Measurements from ENCODE around the gene INCENP.

The INCENP gene

DNA sequence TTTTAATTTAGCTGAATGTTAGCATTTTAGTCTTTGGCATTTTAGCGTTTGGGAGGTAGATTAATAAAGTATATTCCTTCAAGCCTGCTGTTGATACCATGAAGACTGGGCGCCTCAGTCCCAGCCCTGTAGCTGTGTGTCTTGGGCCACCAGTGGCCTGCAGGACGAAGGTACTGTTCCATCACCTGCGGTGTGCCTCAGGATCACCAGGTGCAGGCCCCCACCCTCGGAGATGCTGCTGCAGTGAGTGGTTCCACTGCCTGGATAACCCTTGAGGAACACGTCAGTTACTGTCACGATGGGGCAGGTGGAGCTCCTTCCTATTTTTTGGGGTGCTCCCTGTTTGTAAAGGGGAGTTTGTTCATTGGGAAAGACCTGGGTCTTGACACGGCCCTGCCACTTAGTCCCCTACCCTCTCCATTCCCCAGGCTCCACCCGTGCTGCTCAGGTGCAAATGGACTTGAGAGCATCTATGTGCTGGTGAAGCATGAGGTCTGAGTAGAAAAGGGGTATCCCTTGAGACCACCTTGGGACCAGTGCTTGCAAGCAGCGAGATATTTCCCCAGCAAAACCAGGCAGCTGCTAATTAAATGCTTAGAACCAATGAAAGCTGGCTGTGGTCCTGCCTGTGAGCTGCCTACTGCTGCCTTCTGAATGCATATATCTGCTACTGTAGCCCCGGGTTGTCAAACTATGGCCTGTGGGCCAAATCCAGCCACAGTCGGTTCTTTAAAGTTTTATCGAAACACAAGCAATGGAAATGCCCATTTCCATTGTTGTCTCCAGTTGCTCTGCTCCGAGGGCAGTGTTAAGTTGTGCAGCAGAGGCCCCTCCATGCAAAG is 28.7 kb downstream of the INCENP start:
- DNase-seq (ENCODE audit: low read depth), result no peak
- no peak overlapping the region for H3K4me3 ChIP-seq (ENCODE audit: low read depth, low read length)
- TF ChIP-seq, protein P1, sequence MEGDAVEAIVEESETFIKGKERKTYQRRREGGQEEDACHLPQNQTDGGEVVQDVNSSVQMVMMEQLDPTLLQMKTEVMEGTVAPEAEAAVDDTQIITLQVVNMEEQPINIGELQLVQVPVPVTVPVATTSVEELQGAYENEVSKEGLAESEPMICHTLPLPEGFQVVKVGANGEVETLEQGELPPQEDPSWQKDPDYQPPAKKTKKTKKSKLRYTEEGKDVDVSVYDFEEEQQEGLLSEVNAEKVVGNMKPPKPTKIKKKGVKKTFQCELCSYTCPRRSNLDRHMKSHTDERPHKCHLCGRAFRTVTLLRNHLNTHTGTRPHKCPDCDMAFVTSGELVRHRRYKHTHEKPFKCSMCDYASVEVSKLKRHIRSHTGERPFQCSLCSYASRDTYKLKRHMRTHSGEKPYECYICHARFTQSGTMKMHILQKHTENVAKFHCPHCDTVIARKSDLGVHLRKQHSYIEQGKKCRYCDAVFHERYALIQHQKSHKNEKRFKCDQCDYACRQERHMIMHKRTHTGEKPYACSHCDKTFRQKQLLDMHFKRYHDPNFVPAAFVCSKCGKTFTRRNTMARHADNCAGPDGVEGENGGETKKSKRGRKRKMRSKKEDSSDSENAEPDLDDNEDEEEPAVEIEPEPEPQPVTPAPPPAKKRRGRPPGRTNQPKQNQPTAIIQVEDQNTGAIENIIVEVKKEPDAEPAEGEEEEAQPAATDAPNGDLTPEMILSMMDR (IDR thresholded peaks at IDR 0.05; ENCODE audit: low read depth, low read length, missing control alignments), result no peak

DNA sequence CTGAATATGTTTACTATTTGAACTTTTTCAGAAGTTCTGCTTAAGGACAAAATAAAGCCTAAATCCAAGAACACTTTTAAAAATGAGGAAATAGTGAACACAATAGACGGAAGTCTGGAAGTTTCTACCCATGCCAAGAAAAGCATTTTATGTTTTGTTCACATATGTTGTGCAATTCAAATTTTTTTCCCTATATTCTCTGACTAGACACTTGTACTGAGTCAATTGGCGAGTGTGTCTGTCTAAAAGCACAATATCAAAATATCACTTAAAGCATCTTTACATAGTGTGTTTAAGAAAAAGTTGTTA is 29.2 kb downstream of the INCENP start:
- TF ChIP-seq, protein P1 (IDR thresholded peaks at IDR 0.05; ENCODE audit: low read depth, low read length, missing control alignments), result no peak
- no peak overlapping the region for H3K4me3 ChIP-seq (ENCODE audit: low read depth, low read length)

DNA sequence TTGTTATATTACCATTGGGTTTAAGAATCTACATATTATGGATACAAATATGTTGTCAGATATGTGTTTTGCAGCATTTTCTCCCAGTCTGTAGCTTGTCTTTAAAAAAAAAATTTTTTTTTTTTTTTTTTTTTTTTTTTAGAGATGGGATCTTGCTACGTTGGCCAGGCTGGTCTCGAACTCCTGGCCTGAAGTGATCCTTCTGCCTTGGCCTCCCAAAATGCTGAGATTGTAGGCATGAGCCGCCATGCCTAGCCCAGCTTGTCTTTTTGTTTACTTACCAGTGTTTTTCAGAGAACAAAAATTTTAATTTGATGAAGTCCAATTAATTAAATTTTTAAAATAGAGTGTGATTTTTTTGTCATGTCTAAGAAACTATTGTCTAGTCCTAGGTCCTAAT is 29.8 kb downstream of the INCENP start:
- no peak for DNase-seq (ENCODE audit: low read depth)
- H3K4me3 ChIP-seq (ENCODE audit: low read depth, low read length), result no peak overlapping the region
- TF ChIP-seq, protein P1 (IDR thresholded peaks at IDR 0.05; ENCODE audit: low read depth, low read length, missing control alignments), result no peak

More for the DNA sequence above, 29.2 kb downstream of the INCENP start:
- DNase-seq (ENCODE audit: low read depth), result no peak

DNA sequence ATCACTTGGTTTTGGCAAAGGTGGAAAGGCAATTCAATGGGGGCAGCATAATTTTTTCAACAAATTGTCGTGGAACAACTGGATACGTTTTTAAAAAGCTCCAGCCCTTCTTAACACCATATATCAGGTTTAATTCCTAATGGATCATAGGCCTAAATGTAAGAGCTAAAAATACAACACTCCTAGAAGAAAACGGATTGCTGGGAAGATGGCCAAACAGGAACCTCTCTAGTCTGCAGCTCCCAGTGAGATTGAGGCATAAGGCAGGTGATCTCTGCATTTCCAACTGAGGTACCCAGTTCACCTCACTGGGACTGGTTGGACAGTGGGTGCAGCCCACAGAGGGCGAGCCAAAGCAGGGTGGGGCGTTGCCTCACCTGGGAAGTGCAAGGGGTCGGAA is 33.8 kb downstream of the INCENP start:
- no peak overlapping the region for H3K4me3 ChIP-seq (ENCODE audit: low read depth, low read length)
- TF ChIP-seq, protein P1 (IDR thresholded peaks at IDR 0.05; ENCODE audit: low read depth, low read length, missing control alignments), result no peak
- no peak for DNase-seq (ENCODE audit: low read depth)

DNA sequence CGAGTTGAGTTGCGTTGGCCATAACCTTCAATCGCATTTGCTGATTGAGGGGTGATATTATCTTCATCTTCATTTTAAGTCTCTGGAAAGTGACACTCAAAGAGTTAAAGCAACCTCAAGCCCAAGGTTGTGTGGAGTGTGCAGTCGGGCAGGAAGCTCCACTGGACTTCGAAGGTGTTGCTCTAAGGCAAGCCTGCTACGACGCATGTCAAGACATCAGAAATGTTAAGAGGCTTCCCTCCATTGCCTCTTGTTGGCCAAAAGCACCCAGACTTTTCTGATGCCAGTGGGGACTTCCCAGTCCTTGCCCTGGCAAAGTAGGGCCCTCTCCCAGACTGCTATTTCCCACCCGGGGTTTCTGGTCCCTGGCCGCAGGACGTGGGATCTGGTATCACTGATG is 42.6 kb downstream of the INCENP start:
- H3K4me3 ChIP-seq (ENCODE audit: low read depth, low read length), result no peak overlapping the region
- TF ChIP-seq, protein P1 (IDR thresholded peaks at IDR 0.05; ENCODE audit: low read depth, low read length, missing control alignments), result no peak
- no peak for DNase-seq (ENCODE audit: low read depth)

DNA sequence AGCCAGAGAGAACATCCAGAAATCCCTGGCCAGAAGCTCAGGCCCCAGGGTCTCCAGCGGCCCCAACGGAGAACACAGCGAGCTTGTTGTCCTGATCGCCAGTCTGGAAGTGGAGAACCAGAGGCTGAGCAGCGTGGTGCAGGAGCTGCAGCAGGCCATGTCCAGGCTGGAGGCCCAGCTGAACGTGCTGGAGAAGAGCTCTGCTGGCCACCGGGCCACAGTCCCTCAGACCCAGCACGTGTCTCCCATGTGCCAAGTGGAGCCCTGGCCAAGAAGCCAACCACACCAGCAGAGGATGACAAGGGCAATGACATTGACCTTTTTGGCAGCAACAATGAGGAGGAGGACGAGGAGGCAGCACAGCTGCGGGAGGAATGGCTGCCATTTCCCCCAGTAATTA is 45.6 kb downstream of the INCENP start:
- TF ChIP-seq, protein P1 (IDR thresholded peaks at IDR 0.05; ENCODE audit: low read depth, low read length, missing control alignments), result no peak
- no peak overlapping the region for H3K4me3 ChIP-seq (ENCODE audit: low read depth, low read length)
- DNase-seq (ENCODE audit: low read depth), result no peak

DNA sequence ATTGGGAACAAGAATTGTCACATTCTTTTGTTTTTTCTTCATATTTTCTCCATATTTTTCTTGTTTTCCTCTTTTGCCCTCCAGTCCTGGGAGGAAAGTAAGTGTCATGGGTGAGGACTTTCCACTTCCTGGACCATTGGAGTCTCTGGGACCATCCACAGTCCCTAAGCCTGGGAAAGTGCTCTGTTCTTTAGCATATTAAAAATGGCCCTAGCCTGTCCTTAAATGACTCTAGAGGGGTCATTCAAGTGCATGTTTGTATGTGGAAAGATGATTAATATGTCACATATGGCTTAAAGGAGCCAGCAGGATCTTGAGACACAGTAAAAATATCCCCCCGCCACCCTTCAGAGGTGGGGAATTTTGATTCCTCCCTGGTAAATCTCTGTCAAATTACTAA is 46.1 kb downstream of the INCENP start:
- no peak overlapping the region for H3K4me3 ChIP-seq (ENCODE audit: low read depth, low read length)
- TF ChIP-seq, protein P1 (IDR thresholded peaks at IDR 0.05; ENCODE audit: low read depth, low read length, missing control alignments), result no peak
- no peak for DNase-seq (ENCODE audit: low read depth)
